Naive B cell (primary cell): ENCODE data around the gene HSD17B7. TPM values are rescaled to one million over a fixed set of nuclear protein-coding genes. Genes with fewer than 3 reads are reported as not detected.

Experiments used
- ATAC-seq, 2 donors: fragments of 150-1000 bp; cut with Tn5 transposase; 2 replicates each; pipeline ENCODE4 v1.10.0; 2021; ENCODE audit warnings: low read depth in 2 of 2, mild to moderate bottlenecking in 2 of 2, moderate library complexity in 2 of 2
- DNase-seq: peaks from one replicate; pipeline ENCODE4 v3.0.0; 2022
- H3K27ac Mint-ChIP-seq, 6 donors: one replicate each; pipeline ENCODE4 v1.8.0; 2020 to 2022; ENCODE audit warnings: mild to moderate bottlenecking in 6 of 6, mixed read lengths in 6 of 6, moderate library complexity in 5 of 6, inconsistent platforms in 2 of 6
- H3K27me3 Mint-ChIP-seq, 3 donors: one replicate each; pipeline ENCODE4 v1.8.0; 2021 to 2022; ENCODE audit warnings: mixed read lengths in 3 of 3, mild to moderate bottlenecking in 1 of 3
- H3K36me3 Mint-ChIP-seq, 2 donors: one replicate each; pipeline ENCODE4 v1.8.0; 2020 to 2022; ENCODE audit warnings: mixed read lengths in 2 of 2, inconsistent platforms in 1 of 2, mild to moderate bottlenecking in 1 of 2
- H3K4me1 Mint-ChIP-seq, 3 donors: one replicate each; pipeline ENCODE4 v1.8.0; 2020 to 2022; ENCODE audit warnings: mixed read lengths in 3 of 3, inconsistent platforms in 1 of 3, mild to moderate bottlenecking in 1 of 3, moderate library complexity in 1 of 3
- H3K4me3 Mint-ChIP-seq, 8 donors: one replicate each; pipeline ENCODE4 v1.8.0; 2020 to 2022; ENCODE audit warnings: mild to moderate bottlenecking in 8 of 8, mixed read lengths in 8 of 8, moderate library complexity in 8 of 8, inconsistent platforms in 2 of 8
- H3K9me3 Mint-ChIP-seq, 7 donors: one replicate each; pipeline ENCODE4 v1.8.0; 2020 to 2022; ENCODE audit warnings: mixed read lengths in 7 of 7, mild to moderate bottlenecking in 5 of 7, inconsistent platforms in 2 of 7, moderate library complexity in 1 of 7
- polyA plus RNA-seq, 6 donors: library from polyadenylated mRNA; unstranded; fragments of 300-500 nt; fragmentation: Illumina TruSeq; gene quantifications; one replicate each; pipeline ENCODE4 v1.2.3, GENCODE V29; 2021; ENCODE audit warnings: low read depth in 6 of 6

Gene HSD17B7
- polyA plus RNA-seq, 6 donors from 2014 or later = 7.7 to 30.5 (median 20.8) TPM

DNA sequence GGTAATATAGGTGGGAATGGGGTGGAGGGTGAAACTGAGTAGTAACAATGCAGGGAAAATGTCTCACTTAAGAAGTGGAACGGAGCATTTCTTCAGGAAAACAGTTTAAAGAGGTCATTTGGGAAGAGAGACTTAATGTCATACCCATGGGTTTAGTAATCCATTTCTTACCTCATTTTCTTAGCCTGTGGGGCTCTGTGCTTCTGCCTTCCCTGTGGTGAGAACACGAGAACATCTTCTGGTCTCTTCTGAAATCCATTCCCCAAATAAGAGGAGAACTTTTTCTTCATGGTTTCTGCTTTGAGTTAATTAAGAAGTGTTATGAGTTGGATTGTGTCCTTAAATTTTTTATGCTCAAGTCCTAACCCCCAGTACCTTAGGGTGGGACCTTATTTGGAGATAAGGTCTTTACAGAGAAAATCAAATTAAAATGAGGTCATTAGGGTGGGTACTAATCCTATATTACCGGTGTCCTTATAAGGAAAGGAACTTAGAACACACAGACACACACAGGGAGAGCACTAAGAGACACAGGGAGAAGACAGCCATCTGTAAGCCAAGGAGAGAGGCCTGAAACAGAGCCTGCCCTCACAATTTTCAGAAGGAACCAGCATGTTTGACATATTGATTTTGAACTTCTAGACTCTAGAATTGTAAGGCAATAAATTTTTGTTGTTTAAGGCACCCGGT lies 65.1 kb downstream of the HSD17B7 start:
- Mint-ChIP-seq H3K36me3 (no peaks in the 10 kb centered on the region), H3K4me1 (peaks cover 0 to 2% (median 0%) of the 10 kb centered on the region in 3 donors), H3K27me3 (peaks cover 5 to 34% (median 25%) of the 10 kb centered on the region in 3 donors), H3K27ac (no peak overlapping the region), H3K4me3 (no peak overlapping the region), H3K9me3 (no peaks in the 10 kb centered on the region)
- DNase-seq (no peak), ATAC-seq (no peak)

GRCh38 chr1:162856260-162856659 lies 65.8 kb downstream of the HSD17B7 start:
- H3K27me3 Mint-ChIP-seq = peaks cover 5 to 30% (median 24%) of the 10 kb centered on the region in 3 donors
- H3K9me3 Mint-ChIP-seq = no peaks in the 10 kb centered on the region
- ATAC-seq (no peak), DNase-seq (no peak)
- H3K36me3 Mint-ChIP-seq = no peaks in the 10 kb centered on the region
- no peak overlapping the region for H3K4me3 Mint-ChIP-seq
- peaks cover 0 to 2% (median 0%) of the 10 kb centered on the region in 3 donors for H3K4me1 Mint-ChIP-seq
- no peak overlapping the region for H3K27ac Mint-ChIP-seq

DNA sequence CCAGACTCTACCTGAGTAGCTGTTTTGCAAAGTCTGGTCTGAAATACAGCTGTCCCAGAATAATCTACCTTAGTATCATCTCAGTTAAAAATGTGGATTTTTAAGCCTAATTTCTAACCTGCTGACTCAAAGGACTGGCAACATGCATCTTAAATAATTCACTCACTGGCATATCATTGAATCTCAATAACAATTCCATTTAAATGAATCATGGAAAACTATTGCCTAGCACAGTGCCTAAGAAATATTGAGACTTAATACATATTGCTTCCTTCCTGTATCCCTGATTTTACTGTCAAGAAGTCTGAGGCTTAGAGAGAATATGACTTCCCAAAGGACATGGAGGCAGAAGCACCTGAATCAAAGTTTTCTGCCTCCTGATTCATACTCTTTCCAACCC lies 67.3 kb downstream of the HSD17B7 start:
- no peaks in the 10 kb centered on the region for H3K36me3 Mint-ChIP-seq
- H3K4me3 Mint-ChIP-seq = no peak overlapping the region
- peaks cover 0 to 2% (median 0%) of the 10 kb centered on the region in 3 donors for H3K4me1 Mint-ChIP-seq
- ATAC-seq (no peak), DNase-seq (no peak)
- H3K9me3 Mint-ChIP-seq = no peaks in the 10 kb centered on the region
- H3K27ac Mint-ChIP-seq = no peak overlapping the region
- peaks cover 5 to 34% (median 34%) of the 10 kb centered on the region in 3 donors for H3K27me3 Mint-ChIP-seq

DNA sequence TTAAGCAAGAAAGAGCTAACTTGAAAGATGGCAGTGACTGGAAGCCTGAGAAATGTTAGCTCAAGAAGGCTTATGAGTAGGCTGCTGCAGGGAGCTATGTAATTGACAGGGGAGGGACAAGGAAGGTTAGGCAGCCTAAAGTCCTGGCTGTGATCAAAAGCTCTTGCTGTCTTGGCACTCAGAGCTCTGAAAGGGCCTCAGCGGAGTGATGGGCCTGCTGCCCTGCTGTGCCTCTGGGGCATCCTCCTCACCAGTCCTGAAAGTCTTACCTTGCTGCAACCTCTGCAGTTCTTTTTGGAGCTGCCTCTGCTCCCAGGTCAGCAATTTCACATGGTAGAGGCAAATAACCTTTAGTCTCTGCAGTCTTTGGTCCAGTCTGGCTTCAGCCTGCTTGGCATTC lies 68.7 kb downstream of the HSD17B7 start:
- ATAC-seq (no peak), DNase-seq (no peak)
- H3K4me3 Mint-ChIP-seq = no peak overlapping the region
- H3K27ac Mint-ChIP-seq = no peak overlapping the region
- peaks cover 5 to 37% (median 34%) of the 10 kb centered on the region in 3 donors for H3K27me3 Mint-ChIP-seq
- H3K36me3 Mint-ChIP-seq = no peaks in the 10 kb centered on the region
- H3K4me1 Mint-ChIP-seq = peaks cover 0 to 2% (median 0%) of the 10 kb centered on the region in 3 donors
- peaks cover 0 to 1% (median 0%) of the 10 kb centered on the region in 7 donors for H3K9me3 Mint-ChIP-seq

DNA sequence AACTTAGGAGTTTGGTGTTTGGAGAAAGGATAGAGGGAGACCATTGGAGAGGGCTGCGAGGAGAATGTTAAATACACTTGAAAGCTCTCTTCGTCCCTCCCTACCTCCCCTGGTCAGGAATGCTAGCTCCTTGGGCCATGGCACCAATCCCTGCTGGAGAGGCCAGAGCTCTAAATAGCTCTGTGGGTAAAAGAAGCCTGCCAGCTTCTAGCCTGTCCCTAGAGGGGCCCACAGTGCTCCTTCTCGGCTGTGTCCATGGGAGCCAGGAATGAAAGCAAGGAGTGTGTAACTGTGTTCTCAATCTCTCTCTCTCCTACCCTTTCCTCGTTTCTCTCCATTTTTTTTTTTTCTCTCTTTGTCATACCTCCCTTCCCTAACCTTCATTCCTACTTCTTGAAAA lies 70.6 kb downstream of the HSD17B7 start, which contains the start of gene CCDC190:
Gene CCDC190 (minus strand): TSS at position 75 of the 400 bp plus-strand sequence. CDS start 1,529 bp downstream, outside the sequence.
- no peak for DNase-seq
- ATAC-seq = no peak
- H3K27me3 Mint-ChIP-seq = peaks cover 5 to 38% (median 34%) of the 10 kb centered on the region in 3 donors
- H3K9me3 Mint-ChIP-seq = peaks cover 0 to 2% (median 0%) of the 10 kb centered on the region in 7 donors
- H3K27ac Mint-ChIP-seq = no peak within 1 kb of the TSS
- no peaks in the 10 kb centered on the region for H3K4me1 Mint-ChIP-seq
- no peaks in the 10 kb centered on the region for H3K36me3 Mint-ChIP-seq
- no peak within 1 kb of the TSS for H3K4me3 Mint-ChIP-seq

DNA sequence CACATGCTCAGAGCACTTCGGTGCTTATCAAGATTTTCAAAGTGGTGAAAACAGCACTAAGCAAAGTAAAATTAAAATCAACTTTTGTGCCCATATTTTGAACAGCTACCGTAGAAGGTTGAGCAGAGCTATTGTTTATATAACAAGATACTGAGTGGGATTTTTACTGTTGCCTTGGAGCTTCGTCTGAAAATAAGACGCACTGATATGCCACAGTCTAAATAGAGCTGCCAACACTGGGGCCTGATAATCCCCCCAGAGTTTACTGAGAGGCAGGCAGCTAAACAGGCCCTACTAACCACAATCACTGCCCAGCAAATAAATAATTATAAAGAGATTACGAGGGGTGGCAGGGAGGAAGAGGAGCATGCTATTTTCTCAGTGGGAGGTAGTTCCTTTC lies 71.1 kb downstream of the HSD17B7 start:
- H3K36me3 Mint-ChIP-seq = no peaks in the 10 kb centered on the region
- ATAC-seq = no peak
- H3K4me3 Mint-ChIP-seq = no peak overlapping the region
- no peak overlapping the region for H3K27ac Mint-ChIP-seq
- H3K9me3 Mint-ChIP-seq = peaks cover 0 to 2% (median 0%) of the 10 kb centered on the region in 7 donors
- peaks cover 5 to 38% (median 34%) of the 10 kb centered on the region in 3 donors for H3K27me3 Mint-ChIP-seq
- H3K4me1 Mint-ChIP-seq = no peaks in the 10 kb centered on the region
- DNase-seq = no peak

Other genes with a start within 250 kb of the HSD17B7 start
- gene UAP1, start 229.0 kb upstream of the HSD17B7 start, polyA plus RNA-seq = 10 to 100 TPM; 15.8 to 50.0 (median 19.9) TPM
- gene DDR2, start 158.2 kb upstream of the HSD17B7 start, polyA plus RNA-seq = not detected
- not detected for gene CCDC190, start 70.5 kb downstream of the HSD17B7 start, polyA plus RNA-seq